SH-SY5Y (cell line): ENCODE measurements around the gene GTSF1L.

ENCODE experiments used
- GATA2 ChIP-seq: IDR thresholded peaks from 2 replicates; pipeline ENCODE4 v1.6.1; 2011; ENCODE audit warnings: mild to moderate bottlenecking, low read depth, low read length
- GATA3 ChIP-seq: IDR thresholded peaks from 2 replicates; pipeline ENCODE4 v1.6.1; 2011; ENCODE audit warnings: low read depth, mild to moderate bottlenecking, low read length, moderate library complexity

GTSF1L gene

GRCh38 chr20:43728686-43729255 lies 2.0 kb upstream of the GTSF1L start:
- TF ChIP-seq GATA2: no peak
- no peak for TF ChIP-seq GATA3

GRCh38 chr20:43727980-43728590 lies 1.3 kb upstream of the GTSF1L start:
- TF ChIP-seq GATA2 (no peak), GATA3 (no peak)

- no peak for TF ChIP-seq GATA3
- no peak for TF ChIP-seq GATA2
Measured at GRCh38 chr20:43726333-43726732, 469 bp downstream of the GTSF1L start.

- TF ChIP-seq GATA2 (no peak), GATA3 (no peak)
Measured at GRCh38 chr20:43725666-43726065, 1.1 kb downstream of the GTSF1L start.

GRCh38 chr20:43724383-43724782 lies 2.4 kb downstream of the GTSF1L start:
- TF ChIP-seq GATA2 (no peak), GATA3 (no peak)

- TF ChIP-seq GATA2: no peak
- TF ChIP-seq GATA3: no peak
Measured at GRCh38 chr20:43723735-43724134, 3.1 kb downstream of the GTSF1L start.

DNA sequence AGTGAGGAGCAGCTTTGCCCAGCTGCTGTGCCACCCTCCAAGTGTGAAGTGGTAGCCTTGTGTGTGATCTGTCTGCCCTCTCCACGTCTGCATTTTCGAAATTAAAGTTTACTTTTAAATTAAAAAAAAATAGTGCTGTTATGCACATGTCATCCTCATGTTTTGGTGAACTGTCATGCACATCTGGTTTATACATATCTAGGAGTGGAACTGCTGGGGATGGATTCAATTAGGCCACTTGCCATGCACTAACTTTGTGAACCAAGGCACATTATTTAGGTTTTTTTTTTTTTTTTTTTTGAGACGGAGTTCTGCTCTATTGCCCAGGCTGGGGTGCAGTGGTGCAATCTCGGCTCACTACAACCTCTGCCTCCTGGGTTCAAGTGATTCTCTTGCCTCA lies 3.6 kb downstream of the GTSF1L start:
- TF ChIP-seq GATA3: no peak
- TF ChIP-seq GATA2: no peak

DNA sequence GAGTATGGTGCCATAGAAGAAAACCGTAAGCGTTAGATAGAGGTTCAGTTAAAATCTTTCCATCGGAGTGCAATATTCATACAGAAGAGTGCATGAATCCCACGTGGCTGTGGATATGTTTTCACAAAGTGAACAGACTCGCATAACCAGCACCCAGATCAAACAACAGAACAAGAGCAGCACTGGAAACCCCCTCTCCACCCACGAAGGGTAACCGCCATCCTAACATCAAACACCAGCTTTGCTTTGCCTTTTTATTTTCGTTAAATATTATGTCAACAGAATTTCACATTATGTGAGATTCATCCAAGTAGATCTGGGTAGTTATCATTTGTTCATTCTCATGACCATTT lies 4.7 kb downstream of the GTSF1L start:
- TF ChIP-seq GATA3 (no peak), GATA2 (no peak)

- TF ChIP-seq GATA2 (no peak), GATA3 (no peak)
Measured at GRCh38 chr20:43721429-43722152, 5.2 kb downstream of the GTSF1L start.

DNA sequence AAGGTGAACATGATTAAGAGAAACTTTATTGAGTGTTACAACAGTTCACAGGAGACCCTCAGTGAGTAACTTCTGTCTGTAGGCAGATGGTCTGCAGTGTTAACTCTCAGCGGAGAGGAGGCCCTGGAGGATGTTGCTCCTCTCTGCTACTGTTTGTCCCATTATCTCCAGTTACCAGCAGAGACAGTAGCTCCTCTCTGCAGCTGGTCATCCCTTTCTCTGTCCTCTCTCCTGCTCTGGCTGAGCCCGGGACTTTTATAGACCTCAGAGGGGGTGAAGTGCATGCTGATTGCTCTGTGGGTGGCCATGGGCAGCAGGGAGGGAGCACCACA lies 5.7 kb downstream of the GTSF1L start:
- TF ChIP-seq GATA2 (no peak), GATA3 (no peak)

DNA sequence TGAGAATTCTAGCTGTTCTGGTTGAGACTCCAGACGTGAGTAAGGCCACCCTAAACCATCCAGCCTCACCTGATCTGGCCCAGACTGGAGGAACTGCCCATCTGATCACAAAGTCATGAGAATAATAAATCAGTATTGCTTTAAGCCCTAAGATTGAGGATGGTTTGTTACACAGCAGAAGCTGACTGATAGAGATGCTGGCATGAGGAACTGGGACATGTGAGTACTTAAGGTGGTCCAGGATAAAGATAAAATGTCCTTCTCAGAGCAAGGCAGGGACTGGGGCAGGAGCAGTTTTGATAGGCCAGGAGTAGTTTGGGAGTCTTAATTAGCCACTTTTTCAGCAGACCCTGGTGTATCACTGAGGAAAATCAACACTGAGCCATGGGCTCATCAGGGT lies 6.8 kb downstream of the GTSF1L start:
- TF ChIP-seq GATA3 (no peak), GATA2 (no peak)

GRCh38 chr20:43717616-43717995 lies 9.2 kb downstream of the GTSF1L start:
- TF ChIP-seq GATA3: no peak
- TF ChIP-seq GATA2: no peak

DNA sequence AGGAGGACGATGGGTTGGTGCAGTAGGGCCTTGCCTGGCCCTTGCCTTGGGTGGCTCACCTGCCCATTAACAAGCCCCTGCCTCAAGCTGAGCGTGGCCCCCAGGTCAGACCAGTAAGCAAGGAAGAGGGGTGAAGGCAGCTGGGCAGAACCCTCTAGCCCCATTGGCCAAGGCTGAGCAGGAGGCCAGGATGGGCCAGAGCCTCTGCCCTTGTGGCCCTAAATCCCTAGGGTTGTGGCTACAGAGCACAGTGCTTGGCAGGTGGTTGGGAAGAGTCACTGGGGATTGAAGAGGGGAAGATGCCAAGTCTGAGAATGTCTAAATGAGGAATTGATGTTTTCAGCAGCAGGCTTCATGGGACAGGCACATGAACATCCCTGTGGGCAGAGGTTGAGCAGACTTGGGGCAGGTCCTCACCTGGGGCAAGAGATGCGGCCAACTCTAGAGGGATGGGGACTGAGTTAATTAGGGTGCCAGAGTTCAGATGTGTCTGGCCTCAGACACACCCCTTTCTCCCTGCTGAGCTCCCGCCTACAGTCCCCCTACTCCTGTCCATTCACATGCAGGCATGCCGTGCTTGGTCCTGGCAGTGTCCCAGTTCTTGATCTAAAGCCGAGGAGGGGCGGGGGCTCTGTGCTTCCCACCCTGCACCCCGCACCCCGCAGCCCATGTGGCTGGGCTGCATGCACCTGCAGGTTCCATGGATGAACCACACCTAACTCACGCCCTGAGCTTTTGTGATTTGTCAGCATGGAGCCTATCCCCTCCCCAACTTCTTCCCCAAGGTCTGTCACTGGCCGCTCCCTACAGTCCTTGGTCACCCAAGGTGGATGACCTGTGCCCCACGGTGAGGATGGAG lies 9.8 kb downstream of the GTSF1L start:
- TF ChIP-seq GATA2 (no peak), GATA3 (no peak)

DNA sequence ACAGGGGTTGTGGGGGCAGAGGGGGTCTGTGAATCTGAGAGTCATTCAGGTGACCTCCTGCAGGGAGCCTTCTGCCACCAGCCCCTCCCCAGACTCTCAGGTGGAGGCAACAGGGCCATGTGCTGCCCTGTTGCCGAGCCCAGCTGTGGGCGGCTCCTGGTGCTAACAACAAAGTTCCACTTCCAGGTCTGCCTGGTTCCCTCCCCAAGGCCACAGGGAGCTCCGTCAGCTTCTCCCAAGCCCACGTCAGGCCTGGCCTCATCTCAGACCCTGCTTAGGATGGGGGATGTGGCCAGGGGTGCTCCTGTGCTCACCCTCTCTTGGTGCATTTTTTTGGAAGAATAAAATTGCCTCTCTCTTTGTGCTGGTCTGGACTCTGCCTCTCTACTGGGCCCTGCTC lies 10.7 kb downstream of the GTSF1L start:
- TF ChIP-seq GATA3 (no peak), GATA2 (no peak)
